GM21423 (cell line): ENCODE measurements around the gene PRMT3.
"Not testable (repeated sequence)": the region's sequence is repeated elsewhere in the genome, so short reads cannot be mapped to it uniquely, and the experiment has no call there.

Experiments used
- ATAC-seq: cut with Tn5 transposase; IDR thresholded peaks from one replicate; pipeline ENCODE4 v1.9.1; 2021; ENCODE audit warnings: mild to moderate bottlenecking, moderate library complexity; ENCODE audit not compliant: unreplicated experiment

PRMT3 gene

GRCh38 chr11:20387261-20388095 is at the start of gene PRMT3:
Gene PRMT3 (plus strand): TSS chr11:20387716. CDS start chr11:20387747, 31 bp downstream.
- peak; percentile 84 for ATAC-seq

- ATAC-seq, result no peak
These were observed 45.0 kb upstream of the PRMT3 start for GRCh38 chr11:20342347-20343141.

DNA sequence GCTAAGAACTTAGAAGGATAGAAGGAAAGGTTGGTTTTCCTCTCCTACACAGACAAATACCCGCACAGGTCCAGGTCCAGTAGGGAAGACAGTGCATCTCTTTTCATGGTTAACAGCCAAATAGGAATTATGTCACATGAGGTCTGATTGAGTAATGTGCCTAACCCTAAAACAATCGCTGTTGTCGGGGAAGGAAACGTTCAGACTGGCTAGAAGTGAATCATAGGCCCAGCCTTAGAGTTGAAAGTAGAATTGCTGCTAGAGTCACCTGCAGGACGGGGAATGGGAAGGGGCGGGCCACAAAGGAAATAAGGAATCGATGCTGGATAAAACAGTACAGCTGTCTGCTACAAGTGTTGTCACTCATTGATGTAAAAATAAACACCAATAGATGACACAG is 36.4 kb upstream of the PRMT3 start:
- no peak for ATAC-seq

- no peak for ATAC-seq
These were observed 35.7 kb upstream of the PRMT3 start for GRCh38 chr11:20351751-20352262.

DNA sequence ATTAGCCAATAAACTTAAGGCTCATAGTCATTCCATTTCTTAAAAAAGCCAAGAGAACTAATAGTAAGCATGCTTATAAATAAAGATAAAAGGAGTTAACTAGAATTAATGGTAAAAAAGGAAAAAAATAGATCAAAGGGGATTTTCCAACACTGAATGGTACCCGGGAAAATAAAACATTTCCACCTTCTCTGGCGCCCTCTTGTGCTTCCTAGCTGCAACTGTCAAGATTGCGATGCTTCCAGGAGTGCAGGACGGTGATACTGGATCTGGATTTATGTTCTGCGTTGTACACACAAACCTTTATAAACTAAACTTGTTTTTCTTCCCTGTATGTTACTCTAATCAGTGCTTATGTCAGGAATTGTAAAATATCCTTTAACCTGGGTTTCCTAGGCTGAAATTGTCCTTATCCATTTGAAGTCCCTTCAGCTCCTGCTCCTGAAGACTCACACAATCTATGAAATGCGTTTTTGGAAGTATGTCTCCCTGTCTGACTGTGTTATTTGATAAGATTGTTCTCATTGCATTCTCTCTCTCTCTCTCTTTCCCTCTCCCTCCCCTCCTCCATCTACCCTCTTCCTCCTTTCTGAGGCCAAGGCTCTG is 33.6 kb upstream of the PRMT3 start:
- no peak for ATAC-seq

GRCh38 chr11:20355221-20356219 is 32.0 kb upstream of the PRMT3 start:
- ATAC-seq, result peak; percentile 78

GRCh38 chr11:20357150-20357549 is 30.4 kb upstream of the PRMT3 start:
- no peak for ATAC-seq

DNA sequence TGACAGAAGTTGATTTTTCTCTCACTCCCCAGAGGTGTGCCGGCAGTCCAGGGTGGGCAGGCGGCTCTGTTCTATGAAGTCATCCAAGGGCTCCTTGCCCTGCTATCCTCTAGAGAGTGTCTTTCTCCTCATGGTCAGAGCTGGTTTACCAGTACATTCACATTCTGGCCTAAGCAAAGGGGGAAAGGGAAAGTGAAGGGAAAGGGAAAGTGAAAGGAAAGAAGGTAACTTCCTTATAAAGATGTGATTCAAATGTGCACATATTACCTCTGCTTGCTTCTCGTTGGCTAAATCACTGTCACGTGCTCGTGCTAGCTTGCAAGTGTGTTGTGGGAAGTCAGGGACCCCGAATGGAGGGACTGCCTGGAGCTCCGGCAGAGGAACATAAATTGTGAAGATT is 26.9 kb upstream of the PRMT3 start:
- no peak for ATAC-seq

GRCh38 chr11:20362481-20362880 is 25.0 kb upstream of the PRMT3 start:
- ATAC-seq, result no peak

DNA sequence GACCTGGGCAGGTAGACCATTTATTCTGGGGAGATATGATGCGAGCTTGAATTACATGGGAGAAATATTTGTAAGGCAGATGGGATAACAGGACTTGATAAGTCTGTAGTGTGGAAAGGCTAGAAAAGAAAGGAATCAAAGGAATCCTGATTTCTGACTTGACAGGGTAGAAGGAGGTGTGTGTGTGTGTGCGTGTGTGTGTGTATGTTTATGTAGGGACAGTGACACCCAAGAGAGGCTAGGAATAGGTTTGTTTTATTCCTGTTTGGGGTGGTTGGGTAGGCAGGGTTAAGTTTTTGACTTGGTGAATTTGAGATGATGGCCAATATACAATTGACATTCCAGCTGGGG is 24.4 kb upstream of the PRMT3 start:
- ATAC-seq, result no peak

DNA sequence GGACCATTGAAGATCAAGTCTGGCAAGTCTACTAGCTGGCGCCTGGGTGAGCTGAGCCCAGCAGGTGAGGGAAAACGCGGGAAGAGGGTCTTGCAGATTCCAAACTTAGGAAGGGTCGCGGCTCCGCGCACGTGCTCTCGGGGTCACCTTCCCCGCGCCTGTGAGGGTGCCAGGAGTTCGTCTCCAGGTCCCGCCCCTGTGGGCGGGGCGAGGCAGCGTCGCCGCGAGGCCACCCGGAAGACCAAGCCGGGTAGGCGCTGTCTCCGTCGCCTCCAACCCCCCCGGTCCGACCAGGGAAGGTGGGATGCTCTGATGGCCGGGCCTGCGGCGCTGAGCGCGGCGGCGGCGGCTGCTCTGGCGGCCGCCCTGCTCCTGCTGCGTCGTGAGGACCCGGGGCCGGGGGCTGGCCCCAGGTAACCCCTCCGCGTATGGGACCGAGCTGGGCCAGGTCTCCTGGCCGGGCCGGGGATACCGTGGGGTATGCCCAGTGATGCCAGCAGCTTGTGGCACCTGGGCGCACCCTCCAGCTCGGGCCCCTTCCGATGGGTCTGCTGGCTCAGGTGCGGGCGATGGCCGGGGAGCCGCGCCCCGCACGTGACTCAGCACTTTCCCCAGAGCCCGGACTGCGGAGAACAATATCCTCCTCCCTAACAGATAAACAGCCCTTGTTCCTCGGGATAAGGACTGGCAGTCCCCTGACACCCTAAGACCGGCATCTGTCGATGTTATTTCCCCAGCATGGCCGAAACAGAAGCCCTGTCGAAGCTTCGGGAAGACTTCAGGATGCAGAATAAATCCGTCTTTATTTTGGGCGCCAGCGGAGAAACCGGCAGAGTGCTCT is 23.8 kb upstream of the PRMT3 start, which contains the start of gene HTATIP2:
TSS of gene HTATIP2 (plus strand) at position 215 of the 841 bp plus-strand sequence. CDS start at position 739, 524 bp downstream.
- peak; percentile 95 for ATAC-seq

GRCh38 chr11:20364341-20364792 is 23.1 kb upstream of the PRMT3 start:
- ATAC-seq, result peak; percentile 3

DNA sequence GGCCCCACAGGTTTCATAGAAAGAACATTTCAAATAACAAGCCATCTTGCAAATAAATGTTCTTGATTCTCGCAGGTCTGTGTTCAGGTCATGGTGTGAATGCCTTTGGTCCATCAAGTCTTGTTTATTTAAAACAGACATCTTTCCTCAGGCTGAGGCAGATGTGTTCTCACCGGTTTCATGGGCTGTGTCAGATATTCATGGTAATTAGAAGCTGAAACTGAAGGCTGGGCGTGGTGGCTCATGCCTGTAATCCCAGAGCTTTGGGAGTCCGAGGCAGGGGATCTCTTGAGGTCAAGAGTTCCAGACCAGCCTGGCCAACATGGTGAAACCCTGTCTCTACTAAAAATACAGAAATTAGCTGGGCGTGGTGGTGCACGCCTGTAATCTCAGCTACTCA is 22.1 kb upstream of the PRMT3 start:
- not testable (repeated sequence) for ATAC-seq

DNA sequence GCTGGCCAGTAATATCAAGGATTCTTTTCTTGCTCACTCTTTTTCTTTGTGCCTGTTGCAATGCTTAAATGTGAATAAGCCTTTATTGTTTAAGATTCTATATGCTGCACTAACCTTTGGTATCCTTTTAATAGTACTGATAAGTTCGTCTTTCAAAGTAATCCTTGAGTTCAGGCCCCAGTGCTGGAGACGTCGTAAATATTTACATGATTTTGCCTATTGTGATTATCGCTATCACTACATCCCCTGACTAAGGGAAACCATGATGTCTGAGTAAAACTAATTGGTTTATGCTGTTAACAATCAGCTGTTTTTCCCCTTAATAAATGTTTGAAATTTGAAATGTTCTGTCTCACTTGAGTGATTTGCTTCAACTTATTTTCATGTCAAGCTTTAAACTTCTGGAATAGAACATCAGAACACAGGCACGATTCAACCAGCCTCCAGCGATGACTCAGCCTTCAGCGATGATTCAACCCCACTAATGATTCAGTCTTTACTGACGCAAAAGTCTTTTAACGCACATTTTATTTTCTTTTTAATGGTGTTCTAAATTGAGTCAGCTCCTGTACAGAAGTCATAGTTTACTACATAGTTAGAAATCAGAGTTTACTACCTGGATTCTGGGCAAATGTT is 20.1 kb upstream of the PRMT3 start:
- ATAC-seq, result no peak

GRCh38 chr11:20368438-20368837 is 19.1 kb upstream of the PRMT3 start:
- ATAC-seq, result no peak

DNA sequence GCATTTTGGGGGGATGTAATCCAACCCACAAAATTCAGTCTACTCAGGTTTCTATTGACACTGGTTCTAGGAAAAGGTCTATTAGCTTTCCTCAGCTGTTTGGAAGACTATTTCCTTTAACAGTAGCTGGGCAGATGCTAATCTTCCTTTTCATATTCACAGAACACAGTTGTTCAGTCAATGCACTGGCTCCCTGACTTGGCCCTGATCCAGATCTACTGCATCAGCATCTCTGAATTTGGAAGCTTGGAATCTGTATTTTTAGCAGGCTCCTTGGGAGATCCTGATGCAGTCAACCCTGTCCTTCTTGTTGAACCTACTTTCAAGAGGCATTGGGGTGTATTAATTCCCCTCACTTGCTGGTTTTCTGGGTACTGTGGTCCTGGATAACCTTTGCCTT is 17.7 kb upstream of the PRMT3 start:
- ATAC-seq, result no peak

GRCh38 chr11:20372081-20372626 is 15.4 kb upstream of the PRMT3 start:
- no peak for ATAC-seq

DNA sequence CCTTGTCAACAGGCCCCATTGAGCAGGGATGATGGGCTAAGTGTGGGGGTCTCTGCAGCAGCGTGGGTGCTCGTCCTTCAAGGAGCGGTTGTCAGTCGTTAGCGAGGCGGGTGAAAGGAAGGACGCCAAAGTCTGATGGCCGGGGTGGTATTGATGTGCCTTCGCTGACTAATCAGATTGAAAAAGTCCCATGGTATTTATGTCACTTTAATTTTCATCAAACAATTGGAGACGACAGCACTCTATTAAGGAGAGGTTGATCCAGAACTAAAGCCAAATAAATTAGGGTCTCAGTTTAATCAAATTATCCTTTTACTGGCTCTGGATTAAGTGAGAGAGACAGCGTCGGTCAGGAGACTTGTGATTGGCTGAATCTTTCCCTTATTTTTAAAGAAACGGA is 14.4 kb upstream of the PRMT3 start:
- ATAC-seq, result no peak
